D721Med (cell line): ENCODE measurements around the gene ZFYVE28.

ENCODE experiments used
- DNase-seq: peaks from one replicate; pipeline ENCODE4 v3.0.0; 2011; ENCODE audit warnings: low spot score; ENCODE audit not compliant: insufficient read length
- FAIRE-seq: peaks from 2 replicates; lab custom pipeline; 2011; peaks lifted over from hg19 to GRCh38; lab: Jason Lieb, UNC
- CTCF ChIP-seq: IDR thresholded peaks from 2 replicates; pipeline ENCODE4 v1.5.1; 2012; ENCODE audit warnings: mild to moderate bottlenecking, control low read depth; ENCODE audit not compliant: insufficient read depth; ENCODE audit errors: missing control alignments

The ZFYVE28 gene

DNA sequence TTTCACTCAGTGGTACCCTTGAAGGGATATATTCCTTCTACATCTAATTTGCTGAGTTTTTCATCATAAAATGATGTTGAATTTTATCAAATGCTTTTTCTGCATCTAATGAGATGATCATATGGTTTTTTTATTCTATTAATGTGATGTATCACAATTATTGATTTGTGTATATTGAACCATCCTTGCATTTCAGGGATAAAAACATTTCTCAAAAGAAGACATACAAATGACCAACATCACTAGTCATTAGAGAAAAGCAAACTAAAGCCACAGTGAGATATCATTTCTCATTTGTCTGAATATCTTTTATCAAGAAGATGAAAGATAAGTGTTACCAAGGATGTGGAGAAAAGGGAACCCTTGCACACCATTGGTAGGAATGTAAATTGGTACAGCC is 90.9 kb downstream of the ZFYVE28 start:
- TF ChIP-seq CTCF = no peak
- FAIRE-seq (no peak), DNase-seq (no peak)

DNA sequence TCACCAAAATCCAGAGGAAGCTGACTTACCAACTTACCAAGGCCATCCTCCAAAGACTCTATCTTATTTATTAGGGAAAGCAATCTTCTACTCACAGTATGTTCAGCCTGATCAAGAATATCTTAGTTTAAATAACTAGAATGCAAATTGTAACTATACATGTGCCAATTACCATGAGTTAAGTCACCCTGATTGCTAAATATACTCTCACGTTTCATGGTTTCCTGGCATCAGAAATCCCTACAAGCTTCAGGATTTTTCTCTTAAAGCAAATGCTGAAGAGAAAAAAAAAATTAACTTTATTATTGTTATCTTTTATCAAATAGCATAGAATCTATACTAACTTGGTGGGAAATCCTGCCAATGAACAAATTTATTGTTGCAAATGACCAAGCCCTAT is 93.6 kb downstream of the ZFYVE28 start:
- TF ChIP-seq CTCF = no peak
- FAIRE-seq (no peak), DNase-seq (no peak)

DNA sequence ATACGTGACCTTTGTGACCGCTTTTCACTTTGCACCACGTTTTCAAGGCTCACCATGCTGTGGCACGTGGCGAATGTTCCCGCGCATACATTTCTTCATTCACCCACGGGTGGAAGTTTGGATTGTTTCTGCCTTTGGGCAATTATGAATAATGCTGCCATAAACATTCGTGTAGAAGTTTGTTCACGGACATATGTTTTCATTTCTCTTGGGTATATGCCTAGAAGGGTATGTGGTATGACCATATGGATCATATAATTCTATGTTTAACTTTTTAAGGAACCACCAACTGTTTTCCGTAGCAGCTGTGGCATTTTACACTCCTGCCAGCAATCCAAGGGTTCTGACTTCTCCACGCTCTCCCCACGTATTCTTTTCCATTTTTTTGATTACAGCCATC is 95.6 kb downstream of the ZFYVE28 start:
- FAIRE-seq = no peak
- no peak for TF ChIP-seq CTCF
- no peak for DNase-seq

- FAIRE-seq (no peak), DNase-seq (no peak)
- no peak for TF ChIP-seq CTCF
Observed at GRCh38 chr4:2322227-2322626, 96.2 kb downstream of the ZFYVE28 start.

- no peak for TF ChIP-seq CTCF
- DNase-seq (no peak), FAIRE-seq (no peak)
Observed at GRCh38 chr4:2321279-2322196, 96.9 kb downstream of the ZFYVE28 start.

DNA sequence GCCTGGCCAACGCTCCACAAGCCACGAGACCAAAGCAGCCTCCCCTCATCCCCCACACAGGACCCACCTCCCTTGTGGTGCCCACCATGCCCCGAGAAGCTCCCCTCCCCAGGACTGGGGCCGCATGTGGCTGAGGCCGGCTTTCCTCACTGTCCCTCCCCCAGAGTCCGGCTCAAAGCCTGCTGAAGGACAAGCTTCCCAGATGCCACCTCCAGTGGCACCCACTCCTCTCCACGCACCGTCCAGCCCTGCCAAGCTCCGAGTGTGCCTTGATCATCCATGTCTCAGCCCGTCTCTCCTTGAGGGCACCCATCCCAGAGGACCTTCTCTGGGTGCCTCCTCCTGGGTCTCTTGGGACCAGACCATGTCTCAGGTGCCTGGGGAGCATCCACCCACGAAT is 97.7 kb downstream of the ZFYVE28 start:
- no peak for DNase-seq
- no peak for FAIRE-seq
- no peak for TF ChIP-seq CTCF

- DNase-seq = no peak
- FAIRE-seq = no peak
- TF ChIP-seq CTCF = no peak
Observed at GRCh38 chr4:2320152-2320551, 98.3 kb downstream of the ZFYVE28 start.
